K562 (cell line): Measurements from ENCODE around the gene HTR5A.

ENCODE experiments used
- CBX2 ChIP-seq: fragments of 200-600 bp; sonication (generic); IDR thresholded peaks from one replicate; pipeline ENCODE4 v1.6.1; 2012; ENCODE audit warnings: mild to moderate bottlenecking, low read length, inconsistent platforms; ENCODE audit not compliant: insufficient read depth, poor library complexity, severe bottlenecking
- HCFC1 ChIP-seq: IDR thresholded peaks from 2 replicates; pipeline ENCODE4 v1.6.1; 2012; ENCODE audit warnings: low read depth, low read length, improper control_type of control experiment
- HNRNPH1 ChIP-seq: fragments of 200-400 bp; formaldehyde crosslinking; optimal IDR thresholded peaks from 2 replicates; pipeline ENCODE3; 2017; ENCODE audit warnings: low read depth, mild to moderate bottlenecking, low read length, moderate library complexity
- MTF1 ChIP-seq: fragments of 250-450 bp; sonication (Bioruptor Pico); IDR thresholded peaks from 2 replicates; pipeline ENCODE4 v1.9.0; 2021; ENCODE audit warnings: moderate library complexity, mild to moderate bottlenecking, inconsistent platforms, borderline replicate concordance
- MXI1 ChIP-seq: IDR thresholded peaks from 2 replicates; pipeline ENCODE4 v1.6.1; 2011; ENCODE audit warnings: low read depth, mild to moderate bottlenecking, improper control_type of control experiment, low read length
- POLR2A ChIP-seq: fragments of 450-650 bp; conservative IDR thresholded peaks from 2 replicates; pipeline ENCODE4 v1.6.1; 2016
- ZNF146 ChIP-seq: IDR thresholded peaks from one replicate; pipeline ENCODE4 v1.6.1; 2018; ENCODE audit warnings: missing compliant biosample characterization; ENCODE audit not compliant: unreplicated experiment
- TF ChIP-seq, protein P1 (sequence below): fragments of 450-650 bp; IDR thresholded peaks from 2 replicates; pipeline ENCODE4 v1.6.1; 2018; ENCODE audit warnings: mild to moderate bottlenecking, low read depth; ENCODE audit not compliant: partially characterized antibody
- TF ChIP-seq, protein P2 (sequence below): fragments of 250-450 bp; sonication (Bioruptor Pico); IDR thresholded peaks from 2 replicates; pipeline ENCODE4 v1.9.0; 2021; ENCODE audit warnings: mild to moderate bottlenecking
- TF ChIP-seq, protein P3 (sequence below): fragments of 450-650 bp; IDR thresholded peaks from 2 replicates; pipeline ENCODE4 v1.6.1; 2016; ENCODE audit warnings: antibody characterized with exemption
- TF ChIP-seq, protein P4 (sequence below): sonication (generic); formaldehyde crosslinking; IDR thresholded peaks from 2 replicates; pipeline ENCODE4 v1.8.0; 2022; ENCODE audit warnings: missing genetic modification reagents, mild to moderate bottlenecking, borderline replicate concordance

GRCh38 chr7:155115288-155115687 lies 45.2 kb downstream of the HTR5A start:
- TF ChIP-seq HNRNPH1 (no peak), CBX2 (no peak), MTF1 (CRISPR knock-in tag) (no peak), MXI1 (no peak), POLR2A (no peak), HCFC1 (no peak), ZNF146 (CRISPR knock-in tag) (no peak)
- TF ChIP-seq, protein P1, sequence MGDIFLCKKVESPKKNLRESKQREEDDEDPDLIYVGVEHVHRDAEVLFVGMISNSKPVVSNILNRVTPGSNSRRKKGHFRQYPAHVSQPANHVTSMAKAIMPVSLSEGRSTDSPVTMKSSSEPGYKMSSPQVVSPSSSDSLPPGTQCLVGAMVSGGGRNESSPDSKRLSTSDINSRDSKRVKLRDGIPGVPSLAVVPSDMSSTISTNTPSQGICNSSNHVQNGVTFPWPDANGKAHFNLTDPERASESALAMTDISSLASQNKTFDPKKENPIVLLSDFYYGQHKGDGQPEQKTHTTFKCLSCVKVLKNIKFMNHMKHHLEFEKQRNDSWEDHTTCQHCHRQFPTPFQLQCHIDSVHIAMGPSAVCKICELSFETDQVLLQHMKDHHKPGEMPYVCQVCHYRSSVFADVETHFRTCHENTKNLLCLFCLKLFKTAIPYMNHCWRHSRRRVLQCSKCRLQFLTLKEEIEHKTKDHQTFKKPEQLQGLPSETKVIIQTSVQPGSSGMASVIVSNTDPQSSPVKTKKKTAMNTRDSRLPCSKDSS: no peak
- TF ChIP-seq, protein P2, sequence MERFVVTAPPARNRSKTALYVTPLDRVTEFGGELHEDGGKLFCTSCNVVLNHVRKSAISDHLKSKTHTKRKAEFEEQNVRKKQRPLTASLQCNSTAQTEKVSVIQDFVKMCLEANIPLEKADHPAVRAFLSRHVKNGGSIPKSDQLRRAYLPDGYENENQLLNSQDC (CRISPR knock-in tag): no peak
- TF ChIP-seq, protein P3, sequence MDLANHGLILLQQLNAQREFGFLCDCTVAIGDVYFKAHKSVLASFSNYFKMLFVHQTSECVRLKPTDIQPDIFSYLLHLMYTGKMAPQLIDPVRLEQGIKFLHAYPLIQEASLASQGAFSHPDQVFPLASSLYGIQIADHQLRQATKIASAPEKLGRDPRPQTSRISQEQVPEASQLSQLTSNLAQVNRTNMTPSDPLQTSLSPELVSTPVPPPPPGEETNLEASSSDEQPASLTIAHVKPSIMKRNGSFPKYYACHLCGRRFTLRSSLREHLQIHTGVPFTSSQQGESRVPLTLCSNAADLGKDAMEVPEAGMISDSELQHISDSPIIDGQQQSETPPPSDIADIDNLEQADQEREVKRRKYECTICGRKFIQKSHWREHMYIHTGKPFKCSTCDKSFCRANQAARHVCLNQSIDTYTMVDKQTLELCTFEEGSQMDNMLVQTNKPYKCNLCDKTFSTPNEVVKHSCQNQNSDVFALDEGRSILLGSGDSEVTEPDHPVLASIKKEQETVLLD: no peak
- TF ChIP-seq, protein P4, sequence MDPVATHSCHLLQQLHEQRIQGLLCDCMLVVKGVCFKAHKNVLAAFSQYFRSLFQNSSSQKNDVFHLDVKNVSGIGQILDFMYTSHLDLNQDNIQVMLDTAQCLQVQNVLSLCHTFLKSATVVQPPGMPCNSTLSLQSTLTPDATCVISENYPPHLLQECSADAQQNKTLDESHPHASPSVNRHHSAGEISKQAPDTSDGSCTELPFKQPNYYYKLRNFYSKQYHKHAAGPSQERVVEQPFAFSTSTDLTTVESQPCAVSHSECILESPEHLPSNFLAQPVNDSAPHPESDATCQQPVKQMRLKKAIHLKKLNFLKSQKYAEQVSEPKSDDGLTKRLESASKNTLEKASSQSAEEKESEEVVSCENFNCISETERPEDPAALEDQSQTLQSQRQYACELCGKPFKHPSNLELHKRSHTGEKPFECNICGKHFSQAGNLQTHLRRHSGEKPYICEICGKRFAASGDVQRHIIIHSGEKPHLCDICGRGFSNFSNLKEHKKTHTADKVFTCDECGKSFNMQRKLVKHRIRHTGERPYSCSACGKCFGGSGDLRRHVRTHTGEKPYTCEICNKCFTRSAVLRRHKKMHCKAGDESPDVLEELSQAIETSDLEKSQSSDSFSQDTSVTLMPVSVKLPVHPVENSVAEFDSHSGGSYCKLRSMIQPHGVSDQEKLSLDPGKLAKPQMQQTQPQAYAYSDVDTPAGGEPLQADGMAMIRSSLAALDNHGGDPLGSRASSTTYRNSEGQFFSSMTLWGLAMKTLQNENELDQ: no peak
